ENCODE results near the gene FLVCR2. TPM values are rescaled to one million over a fixed set of nuclear protein-coding genes. Genes with fewer than 3 reads are reported as not detected.
"Not testable (repeated sequence)": the region's sequence is repeated elsewhere in the genome, so short reads cannot be mapped to it uniquely, and the experiment has no call there.

FLVCR2 gene
- total RNA-seq, 1 experiment from 2014 or later, result 6.6 TPM

GRCh38 chr14:75690010-75690409, 111.6 kb downstream of the FLVCR2 start:
- no peak for TF ChIP-seq ATF1 (CRISPR knock-in tag; IDR thresholded peaks at IDR 0.05)
- no peak for TF ChIP-seq MYBL2 (CRISPR knock-in tag; IDR thresholded peaks at IDR 0.05)
- no peak for TF ChIP-seq GRHL2 (CRISPR knock-in tag; IDR thresholded peaks at IDR 0.05; ENCODE audit: insufficient replicate concordance, severe bottlenecking)
- TF ChIP-seq SMAD4 (CRISPR knock-in tag; IDR thresholded peaks at IDR 0.05), result no peak
- TF ChIP-seq ATF6 (CRISPR knock-in tag; IDR thresholded peaks at IDR 0.05), result no peak
- TF ChIP-seq ZNF396 (CRISPR knock-in tag; IDR thresholded peaks at IDR 0.05; ENCODE audit: borderline replicate concordance), result no peak
- no peak for TF ChIP-seq KAT7 (CRISPR knock-in tag; IDR thresholded peaks at IDR 0.05; ENCODE audit: borderline replicate concordance)
- no peak for TF ChIP-seq ZNF219 (CRISPR knock-in tag; IDR thresholded peaks at IDR 0.05; ENCODE audit: borderline replicate concordance)
- H3K27ac Mint-ChIP-seq, result no peak overlapping the region
- no peak for DNase-seq (ENCODE audit: low spot score)
- H3K4me1 Mint-ChIP-seq, result no peaks in the 10 kb centered on the region
- ChIA-PET POLR2A (no interaction called here), CTCF (no interaction called here)
- peaks cover 47% of the 10 kb centered on the region for H3K36me3 Mint-ChIP-seq
- H3K27me3 Mint-ChIP-seq (ENCODE audit: low read depth), result no peaks in the 10 kb centered on the region
- H3K4me3 Mint-ChIP-seq, result no peak overlapping the region
- H3K9me3 Mint-ChIP-seq, result peaks cover 16% of the 10 kb centered on the region
- ATAC-seq, result no peak

- POLR2A ChIA-PET; H3K4me1 Mint-ChIP-seq; CTCF ChIA-PET; H3K4me3 Mint-ChIP-seq; H3K27me3 Mint-ChIP-seq (ENCODE audit: low read depth); H3K27ac Mint-ChIP-seq; ATAC-seq; DNase-seq (ENCODE audit: low spot score): not testable (repeated sequence)
- H3K36me3 Mint-ChIP-seq, result peaks cover 67% of the 10 kb centered on the region
- peaks cover 22% of the 10 kb centered on the region for H3K9me3 Mint-ChIP-seq
Measured at GRCh38 chr14:75695025-75695424, 116.6 kb downstream of the FLVCR2 start.

GRCh38 chr14:75697386-75697785, 119.0 kb downstream of the FLVCR2 start:
- no peak for DNase-seq (ENCODE audit: low spot score)
- Mint-ChIP-seq H3K27me3 (ENCODE audit: low read depth) (no peaks in the 10 kb centered on the region), H3K4me1 (no peaks in the 10 kb centered on the region), H3K27ac (no peak overlapping the region), H3K36me3 (peaks cover 66% of the 10 kb centered on the region), H3K4me3 (no peak overlapping the region), H3K9me3 (peaks cover 22% of the 10 kb centered on the region)
- no peak for TF ChIP-seq ZNF671 (CRISPR knock-in tag; IDR thresholded peaks at IDR 0.05)
- ChIA-PET CTCF (interaction anchor here (1.2 to 1.5 kb wide), 2 partner anchors 12 to 177 kb away, joined by 3 to 7 read pairs; no protein-coding TSS in a partner anchor), POLR2A (no interaction called here)
- ATAC-seq, result no peak

Other genes starting within 250 kb of the FLVCR2 start
- gene JDP2, start 150.6 kb upstream of the FLVCR2 start, total RNA-seq (2021), result 17.9 to 23.3 TPM (median 21.8 TPM) in 3 replicates
- gene BATF, start 56.2 kb upstream of the FLVCR2 start, total RNA-seq (2021), result 0.73 TPM in 1 of 3 replicates, not detected in the others
- 27.9 to 29.9 TPM (median 29.4 TPM) in 3 replicates for gene ERG28, start 82.3 kb downstream of the FLVCR2 start, total RNA-seq (2021)
- 39.6 to 42.6 TPM (median 40.8 TPM) in 3 replicates for gene TTLL5, start 82.6 kb downstream of the FLVCR2 start, total RNA-seq (2021)